Forelimb muscle (tissue), 1 donor: ENCODE results near the gene HEXIM2. TPM values are rescaled to one million over a fixed set of nuclear protein-coding genes. Genes with fewer than 3 reads are reported as not detected.
"Not testable (repeated sequence)": the region's sequence is repeated elsewhere in the genome, so short reads cannot be mapped to it uniquely, and the experiment has no call there.

Source experiments
- DNase-seq: peaks from one replicate; pipeline ENCODE4 v3.0.0-alpha.2; 2013; ENCODE audit warnings: low read depth
- polyA plus RNA-seq: library from polyadenylated mRNA; unstranded; fragments of 120-200 nt; gene quantifications from one replicate; pipeline ENCODE4 v1.2.1, GENCODE V29; 2013; ENCODE audit not compliant: insufficient read length

The HEXIM2 gene
- polyA plus RNA-seq, 1 donor: 6.7 TPM

- DNase-seq: no peak
Measured at GRCh38 chr17:45168991-45169752, 7.5 kb downstream of the HEXIM2 start.

GRCh38 chr17:45170280-45170930 is 8.7 kb downstream of the HEXIM2 start:
- DNase-seq: no peak

DNA sequence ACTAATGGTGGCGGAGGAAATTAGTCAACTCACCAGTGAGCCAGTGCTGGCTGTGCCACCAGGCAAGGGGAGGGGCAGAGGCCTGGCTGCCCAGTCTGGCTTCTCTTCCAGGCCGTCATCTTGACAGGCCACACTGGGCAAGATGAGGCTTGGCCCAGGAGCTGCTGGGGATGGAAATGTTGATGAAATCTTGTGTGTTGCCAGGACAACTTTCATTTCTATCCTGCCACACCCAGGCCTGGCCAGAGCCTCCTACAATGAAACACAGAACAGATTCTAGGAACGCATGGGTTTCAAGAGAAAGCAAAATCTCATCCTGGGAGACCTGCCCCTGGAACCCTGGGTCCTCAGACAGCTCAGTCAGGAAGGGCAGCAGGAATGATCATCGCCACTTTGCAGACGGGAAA is 9.3 kb downstream of the HEXIM2 start:
- DNase-seq: no peak

DNA sequence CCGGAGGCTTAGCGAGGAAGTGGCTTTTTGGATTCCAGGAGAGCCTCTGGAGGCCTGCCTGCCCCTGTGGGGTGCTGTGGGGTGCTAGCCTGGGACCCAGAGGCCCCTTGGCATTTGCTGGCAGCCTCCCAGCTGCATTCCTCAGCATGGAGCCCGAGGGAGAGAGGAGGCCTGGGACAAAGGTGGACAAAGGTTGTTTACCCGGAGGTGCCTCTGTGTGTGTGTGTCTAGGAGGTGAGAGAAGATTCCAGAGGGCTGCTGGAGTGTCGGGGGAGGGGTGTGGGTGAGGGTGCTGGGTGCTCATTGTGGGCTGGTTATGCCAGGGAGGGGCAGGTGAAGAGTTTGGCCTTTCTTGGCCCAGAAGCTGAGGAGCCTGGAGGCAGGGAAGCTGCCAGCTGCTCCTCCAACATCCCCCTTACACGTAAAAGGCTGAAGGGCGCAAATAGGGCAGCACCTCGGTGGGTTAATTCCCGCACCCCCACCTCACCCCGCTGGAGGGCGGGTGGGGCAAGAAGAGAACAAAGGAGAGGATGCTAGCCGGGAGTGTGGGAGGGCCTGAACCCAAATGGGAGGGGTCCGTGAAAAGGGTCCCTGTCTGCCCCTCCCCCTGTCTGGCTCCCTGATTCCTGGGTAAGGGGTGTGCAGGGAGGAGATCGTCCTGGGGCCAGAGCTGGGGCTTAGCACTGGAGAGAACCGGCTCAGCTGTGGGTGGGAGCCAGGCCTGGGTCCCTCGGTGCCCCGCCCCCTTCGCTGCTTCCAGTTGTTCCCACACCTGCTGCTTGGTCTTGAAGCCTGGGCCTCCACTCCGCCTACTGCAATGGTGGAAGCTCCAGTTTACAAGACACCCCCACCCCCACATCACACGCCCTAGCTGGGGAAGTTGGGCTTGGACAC is 9.9 kb downstream of the HEXIM2 start:
- DNase-seq: no peak

DNA sequence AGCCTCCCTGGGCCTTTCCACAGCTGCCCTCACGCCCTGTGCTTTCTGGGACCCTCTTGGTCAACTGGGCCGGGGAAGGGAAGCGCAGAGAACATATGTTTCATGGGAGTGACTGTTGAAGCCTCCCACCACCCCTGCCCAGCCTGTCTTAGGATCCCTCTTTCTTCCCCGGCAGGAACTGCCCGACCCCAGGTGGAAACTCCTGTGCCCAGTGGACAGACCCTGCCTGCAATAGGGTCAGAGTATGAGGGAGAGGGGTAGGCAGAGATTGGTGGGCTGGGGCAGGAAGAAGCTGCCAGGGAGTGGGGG is 10.5 kb downstream of the HEXIM2 start:
- no peak for DNase-seq

DNA sequence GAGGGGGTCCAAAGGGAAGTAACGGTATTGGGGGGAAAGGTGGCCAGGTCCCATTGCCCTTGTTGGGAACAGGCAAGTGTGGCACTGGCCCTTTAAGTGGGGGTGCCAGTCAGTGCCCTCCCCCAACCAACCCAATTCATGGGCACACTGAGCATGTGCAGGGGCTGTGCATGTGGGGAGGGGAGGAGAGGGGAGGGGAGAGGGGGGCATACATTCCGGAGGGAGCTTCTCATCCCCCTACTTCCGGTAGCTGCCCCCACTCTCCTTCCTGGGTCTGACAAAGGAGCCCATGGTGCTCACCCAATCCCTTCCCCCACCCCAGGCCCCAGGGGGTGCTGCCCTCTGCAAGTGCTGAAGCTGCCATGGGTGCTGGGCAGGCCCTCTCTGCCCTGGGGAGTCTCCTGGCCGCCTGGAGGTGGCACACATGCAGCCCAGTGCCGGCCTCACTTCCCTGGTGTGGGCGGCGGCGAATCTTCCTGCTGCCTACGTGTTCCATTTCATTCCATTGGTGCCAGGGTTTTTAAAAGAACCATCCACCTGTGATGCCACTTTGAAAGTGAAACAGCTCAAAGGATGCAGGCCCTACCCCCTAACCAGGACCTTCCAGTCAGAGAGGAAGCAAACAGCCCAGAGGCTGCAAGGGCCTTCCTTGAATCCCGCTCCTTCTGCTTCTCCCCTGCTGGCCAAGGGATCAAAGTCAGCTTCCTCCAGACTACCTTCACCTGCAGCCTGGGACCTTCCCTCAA is 11.0 kb downstream of the HEXIM2 start:
- DNase-seq: no peak

GRCh38 chr17:45175759-45176115 is 14.1 kb downstream of the HEXIM2 start:
- no peak for DNase-seq

- no peak for DNase-seq
Measured at GRCh38 chr17:45177563-45177962, 15.9 kb downstream of the HEXIM2 start.

DNA sequence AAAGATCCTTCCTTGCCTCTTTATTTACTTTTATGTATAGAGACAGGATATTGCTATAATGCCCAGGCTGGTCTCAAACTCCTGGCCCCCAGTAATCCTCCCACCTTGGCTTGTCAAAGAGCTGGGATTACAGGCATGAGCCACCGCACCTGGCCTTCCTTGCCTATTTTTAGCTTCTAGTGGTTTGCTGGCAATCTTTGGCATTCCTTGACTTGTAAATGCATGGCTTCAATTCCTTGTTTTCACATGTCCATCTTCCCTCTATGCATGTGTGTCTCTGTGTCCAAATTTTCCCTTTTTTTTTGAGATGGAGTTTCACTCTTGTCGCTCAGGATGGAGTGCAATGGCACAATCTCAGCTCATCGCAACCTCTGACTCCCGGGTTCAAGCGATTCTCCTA is 22.5 kb downstream of the HEXIM2 start:
- DNase-seq: no peak

DNA sequence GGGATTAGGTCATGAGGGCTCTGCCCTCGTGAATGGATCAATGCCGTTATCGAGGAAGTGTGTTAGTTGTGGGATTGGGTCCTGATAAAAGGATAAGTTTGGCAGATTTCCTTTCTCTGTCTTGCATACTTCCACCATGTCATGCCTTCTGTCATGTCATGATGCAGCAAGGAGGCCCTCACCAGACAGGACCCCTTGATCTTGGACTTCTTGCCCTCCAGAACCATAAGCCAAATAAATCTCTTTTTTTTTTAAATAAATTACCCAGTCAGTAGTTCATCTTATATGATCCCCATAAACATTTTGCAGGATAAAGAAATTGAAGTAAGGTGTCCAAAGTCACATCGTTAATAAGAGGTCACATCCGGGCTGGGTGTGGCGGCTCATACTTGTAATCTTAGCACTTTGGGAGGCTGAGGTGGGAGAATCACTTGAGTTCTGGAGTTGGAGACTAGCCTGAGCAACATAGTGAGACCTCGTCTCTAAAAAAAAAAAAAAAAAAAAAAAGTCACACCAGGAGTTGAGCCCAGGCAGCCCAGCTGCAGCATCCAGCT is 25.2 kb downstream of the HEXIM2 start:
- no peak for DNase-seq

GRCh38 chr17:45189009-45189408 is 27.3 kb downstream of the HEXIM2 start:
- no peak for DNase-seq

DNA sequence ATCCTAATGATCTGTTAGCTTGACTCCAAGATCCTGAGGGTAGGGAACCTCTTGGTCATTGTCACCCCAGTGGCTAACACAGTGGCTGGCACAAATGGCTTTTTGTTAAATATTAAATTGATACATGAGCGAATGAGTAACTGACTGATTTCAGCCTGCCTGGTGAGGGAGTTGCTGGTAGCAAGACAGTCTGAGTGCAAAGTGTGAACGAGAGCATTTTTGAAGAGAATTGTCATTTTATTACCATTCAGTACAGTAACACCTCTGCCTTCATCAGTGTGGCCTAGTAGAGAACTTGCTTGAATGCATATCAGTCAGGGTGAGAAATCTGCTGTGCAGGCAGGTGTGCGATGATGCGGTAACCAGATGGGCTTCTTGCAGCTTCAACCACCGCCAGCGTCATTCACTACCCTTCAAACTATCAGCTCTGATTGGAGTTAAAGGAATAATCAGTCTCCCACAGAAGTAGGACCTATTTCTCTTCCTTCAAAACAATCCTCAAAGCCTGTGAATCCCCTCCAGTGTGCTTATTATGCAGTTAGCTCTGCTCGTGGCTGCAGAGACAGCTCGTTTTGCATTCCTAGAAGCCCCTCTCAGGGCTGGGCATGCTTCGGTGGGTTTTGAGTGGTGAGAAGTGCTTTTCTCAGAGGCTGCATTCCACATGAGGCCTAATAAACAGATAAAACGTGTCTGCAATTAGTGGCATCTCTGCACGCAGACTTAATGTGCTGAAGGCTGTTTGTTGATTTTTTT is 29.0 kb downstream of the HEXIM2 start:
- DNase-seq: no peak

DNA sequence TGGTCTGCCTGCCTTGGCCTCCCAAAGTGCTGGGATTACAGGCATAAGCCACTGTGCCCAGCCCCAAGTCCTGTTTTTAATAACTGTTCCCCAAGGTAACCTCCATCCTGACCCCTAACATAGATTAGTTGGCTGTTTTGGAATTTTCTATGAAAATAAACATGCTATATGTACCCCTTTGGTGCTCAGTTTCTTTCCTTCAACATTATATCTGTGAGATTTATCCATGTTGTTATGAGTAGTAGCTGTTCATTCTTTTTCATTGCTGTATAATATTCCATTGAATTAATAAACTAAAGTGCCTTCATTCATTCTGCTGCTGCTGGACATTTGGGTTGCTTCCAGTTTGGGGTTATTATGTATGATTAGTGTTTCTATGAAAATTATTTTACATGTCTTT is 33.7 kb downstream of the HEXIM2 start:
- no peak for DNase-seq

DNA sequence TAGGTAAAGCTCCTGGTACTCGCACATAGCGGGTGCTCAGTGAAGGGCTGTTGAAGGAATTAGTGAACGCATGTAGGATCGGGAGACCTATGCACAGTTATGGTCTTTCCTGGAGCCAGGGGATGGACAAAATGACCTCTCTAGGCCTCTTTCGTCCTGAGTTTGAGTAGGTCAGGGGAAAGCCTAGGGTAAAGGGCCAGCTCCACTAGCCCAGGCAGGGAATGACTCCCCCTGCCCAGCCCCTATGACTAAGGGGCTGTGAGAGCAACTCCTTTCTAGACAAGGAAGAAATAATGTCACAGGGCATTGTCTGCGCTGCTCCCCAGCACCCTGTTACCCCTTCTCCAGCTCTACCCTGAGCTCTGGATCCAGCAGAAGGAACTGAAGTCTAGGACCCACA is 35.4 kb downstream of the HEXIM2 start:
- DNase-seq: no peak

- DNase-seq: peak; percentile 60
Measured at GRCh38 chr17:45197555-45198334, 36.1 kb downstream of the HEXIM2 start.

GRCh38 chr17:45200701-45201100 is 39.0 kb downstream of the HEXIM2 start:
- DNase-seq: no peak

- DNase-seq: no peak
Measured at GRCh38 chr17:45201457-45201856, 39.8 kb downstream of the HEXIM2 start.

DNA sequence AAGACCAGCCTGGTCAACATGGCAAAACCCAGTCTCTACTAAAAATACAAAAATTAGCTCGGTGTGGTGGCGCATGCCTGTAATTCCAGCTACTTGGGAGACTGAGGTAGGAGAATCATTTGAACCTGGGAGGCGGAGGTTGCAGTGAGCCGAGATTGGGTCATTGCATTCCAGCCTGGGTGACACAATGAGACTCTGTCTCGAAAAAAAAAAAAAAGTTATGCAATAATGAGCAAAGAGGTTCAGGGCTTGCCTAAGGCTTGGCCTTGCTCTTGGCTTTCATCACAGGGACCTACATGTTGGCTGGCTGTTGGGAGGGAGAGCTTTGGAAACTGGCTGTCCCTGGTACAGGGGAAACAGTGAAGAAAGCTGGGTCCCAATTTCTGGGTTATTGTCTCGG is 40.2 kb downstream of the HEXIM2 start:
- not testable (repeated sequence) for DNase-seq

- DNase-seq: peak; percentile 79
Measured at GRCh38 chr17:45218895-45219661, 57.4 kb downstream of the HEXIM2 start.
